ENCODE measurements around the gene ZNF385B.

DNA sequence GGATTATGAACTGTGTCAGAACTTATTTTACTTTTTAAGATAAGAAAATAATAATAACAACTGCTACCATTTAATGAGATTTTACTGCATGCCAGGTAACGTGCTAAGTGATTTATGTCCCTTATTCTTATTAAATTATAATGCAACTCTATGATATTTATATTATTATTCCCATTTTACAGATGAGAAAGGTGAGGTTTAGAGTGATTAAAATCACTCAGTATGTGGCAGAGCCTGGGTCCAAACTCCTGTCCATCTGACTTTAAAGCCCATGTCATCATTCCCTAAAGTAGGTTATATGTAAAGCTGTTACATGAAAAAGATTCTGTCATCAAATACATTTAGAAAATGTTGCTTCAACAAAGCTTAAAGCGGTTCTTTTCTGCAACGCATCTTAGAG lies 308.0 kb downstream of the ZNF385B start:
- no peak for TF ChIP-seq POLR2A (IDR thresholded peaks at IDR 0.05)
- no peak for TF ChIP-seq CTCF (IDR thresholded peaks at IDR 0.05 in 4 of 5, conservative IDR thresholded peaks at IDR 0.05 in 1 of 5)
